HepG2 (cell line): ENCODE results near the gene USB1. TPM values are rescaled to one million over a fixed set of nuclear protein-coding genes. Genes with fewer than 3 reads are reported as not detected.
A peak's percentile ranks its signal among the peaks of the same experiment; 100 is the strongest.

Source experiments
- CTCF ChIP-seq: sonication (generic); formaldehyde crosslinking; IDR thresholded peaks from 2 replicates; pipeline ENCODE4 v1.5.0; 2020; ENCODE audit warnings: mild to moderate bottlenecking, missing genetic modification reagents, moderate library complexity
- GABPA ChIP-seq, 2 experiments: IDR thresholded peaks; 2 replicates each; pipeline ENCODE4 v1.6.1; 2011 to 2016; ENCODE audit warnings: low read depth in 2 of 2, low read length in 1 of 2, missing biosample characterization in 1 of 2, missing genetic modification characterization in 1 of 2
- HHEX ChIP-seq: IDR thresholded peaks from 2 replicates; pipeline ENCODE4 v1.6.1; 2016; ENCODE audit warnings: control low read depth
- HNRNPK ChIP-seq: fragments of 200-400 bp; formaldehyde crosslinking; IDR thresholded peaks from 2 replicates; pipeline ENCODE4 v1.6.1; 2018; ENCODE audit warnings: low read length, low read depth, moderate library complexity, mild to moderate bottlenecking; ENCODE audit not compliant: poor library complexity, severe bottlenecking
- ISL2 ChIP-seq: sonication (generic); formaldehyde crosslinking; IDR thresholded peaks from 2 replicates; pipeline ENCODE4 v1.5.0; 2020; ENCODE audit warnings: missing genetic modification reagents
- RERE ChIP-seq: IDR thresholded peaks from 2 replicates; pipeline ENCODE4 v1.6.1; 2016; ENCODE audit warnings: low read depth, missing genetic modification reagents, missing compliant biosample characterization
- SMAD1 ChIP-seq: sonication (generic); formaldehyde crosslinking; IDR thresholded peaks from 2 replicates; pipeline ENCODE4 v1.4.0; 2020; ENCODE audit warnings: missing genetic modification reagents, low read depth, mild to moderate bottlenecking, borderline replicate concordance
- SNAPC2 ChIP-seq: sonication (generic); formaldehyde crosslinking; IDR thresholded peaks from 2 replicates; pipeline ENCODE4 v1.8.1; 2022; ENCODE audit warnings: mild to moderate bottlenecking, missing genetic modification reagents
- THAP7 ChIP-seq: sonication (generic); formaldehyde crosslinking; IDR thresholded peaks from 2 replicates; pipeline ENCODE4 v1.8.1; 2023; ENCODE audit warnings: mild to moderate bottlenecking, missing genetic modification reagents
- ZBTB2 ChIP-seq: sonication (generic); formaldehyde crosslinking; IDR thresholded peaks from 2 replicates; pipeline ENCODE4 v1.8.0; 2022; ENCODE audit warnings: low read depth, missing genetic modification reagents
- ZBTB21 ChIP-seq: sonication (generic); formaldehyde crosslinking; IDR thresholded peaks from 2 replicates; pipeline ENCODE4 v1.4.0; 2020; ENCODE audit warnings: missing genetic modification reagents
- ZBTB44 ChIP-seq: sonication (generic); formaldehyde crosslinking; IDR thresholded peaks from 2 replicates; pipeline ENCODE4 v1.4.0; 2020; ENCODE audit warnings: missing genetic modification reagents
- ZNF160 ChIP-seq: sonication (generic); formaldehyde crosslinking; IDR thresholded peaks from 2 replicates; pipeline ENCODE4 v1.8.0; 2022; ENCODE audit warnings: mild to moderate bottlenecking, inconsistent platforms, missing genetic modification reagents
- ZNF263 ChIP-seq: sonication (generic); formaldehyde crosslinking; IDR thresholded peaks from 2 replicates; pipeline ENCODE4 v1.4.0; 2020; ENCODE audit warnings: missing genetic modification reagents
- ZNF350 ChIP-seq: sonication (generic); formaldehyde crosslinking; IDR thresholded peaks from 2 replicates; pipeline ENCODE4 v1.4.0; 2020; ENCODE audit warnings: mild to moderate bottlenecking, low read depth, missing genetic modification reagents, borderline replicate concordance
- ZNF547 ChIP-seq: sonication (generic); formaldehyde crosslinking; IDR thresholded peaks from 2 replicates; pipeline ENCODE4 v1.5.1; 2020; ENCODE audit warnings: mild to moderate bottlenecking, missing genetic modification reagents
- polyA plus RNA-seq, 8 experiments: library from polyadenylated mRNA; depleted of rRNA in 3 of 8; stranded (reverse) in 7 of 8; unstranded in 1 of 8; fragments of >200 nt; fragmentation: Illumina TruSeq in 4 of 8; extraction: Trizol in 4 of 8; gene quantifications; 2 replicates each; pipeline versions ENCODE4 v1.2.1 to v1.2.3, GENCODE V29; 2011 to 2016; ENCODE audit warnings: low read depth in 4 of 8, missing spikeins in 1 of 8, mixed read lengths in 1 of 8; ENCODE audit not compliant: insufficient read depth in 1 of 8
- total RNA-seq, 5 experiments: library from RNA; depleted of rRNA; stranded (reverse); fragments of >200 nt; fragmentation: Illumina TruSeq; extraction: Trizol; gene quantifications; 2 replicates each; pipeline ENCODE4 v1.2.3, GENCODE V29; 2016; ENCODE audit warnings: low read depth in 1 of 5

USB1 gene
- total and polyA plus RNA-seq, 2 of the 13 experiments (the other 11 are each of a cell fraction or from before 2014, with no cell fraction given) = 16.7 to 65.4 TPM

GRCh38 chr16:58024486-58025350, 23.5 kb downstream of the USB1 start (continued):
- TF ChIP-seq CTCF (CRISPR knock-in tag) = no peak
- TF ChIP-seq HHEX = peak; percentile 7; the same call in 1 of the 2 replicates
- peak; percentile 35 for TF ChIP-seq HNRNPK
- TF ChIP-seq RERE = peak; percentile 74; the same call in 1 of the 2 replicates
- peak; percentile 11; the same call in 1 of the 2 replicates for TF ChIP-seq ZBTB21 (CRISPR knock-in tag)
- TF ChIP-seq ZBTB44 (CRISPR knock-in tag) = no peak
- peak; percentile 75; the same call in 1 of the 2 replicates for TF ChIP-seq ZNF547
- TF ChIP-seq ZBTB2 (CRISPR knock-in tag) = peak; percentile 79
- no peak for TF ChIP-seq THAP7
- TF ChIP-seq SNAPC2 = no peak
- peak; percentile 42 for TF ChIP-seq GABPA (IDR thresholded peaks at IDR 0.05; ENCODE audit: low read depth, low read length)
- TF ChIP-seq GABPA (CRISPR knock-in tag; IDR thresholded peaks at IDR 0.05; ENCODE audit: low read depth) = peak; percentile 86
- TF ChIP-seq SMAD1 (CRISPR knock-in tag) = no peak
- peak; percentile 87; the same call in 1 of the 2 replicates for TF ChIP-seq ISL2 (CRISPR knock-in tag)
- 0 out of 2 replicates have a peak, but pooled peaks have one; percentile 18 for TF ChIP-seq ZNF263 (CRISPR knock-in tag)
- TF ChIP-seq ZNF160 = no peak; the same call in 1 of the 2 replicates
- TF ChIP-seq ZNF350 = peak; percentile 91
